Ammon's horn (tissue), 1 donor: ENCODE results near the gene DBH.

ENCODE experiments used
- DNase-seq: peaks from one replicate; pipeline ENCODE4 v3.0.0-alpha.2; 2016; ENCODE audit warnings: low spot score

DBH gene

GRCh38 chr9:133643978-133644760, 8.0 kb downstream of the DBH start:
- DNase-seq = no peak

GRCh38 chr9:133645021-133645765, 9.0 kb downstream of the DBH start:
- no peak for DNase-seq

GRCh38 chr9:133647148-133647547, 11.0 kb downstream of the DBH start:
- DNase-seq = no peak

DNA sequence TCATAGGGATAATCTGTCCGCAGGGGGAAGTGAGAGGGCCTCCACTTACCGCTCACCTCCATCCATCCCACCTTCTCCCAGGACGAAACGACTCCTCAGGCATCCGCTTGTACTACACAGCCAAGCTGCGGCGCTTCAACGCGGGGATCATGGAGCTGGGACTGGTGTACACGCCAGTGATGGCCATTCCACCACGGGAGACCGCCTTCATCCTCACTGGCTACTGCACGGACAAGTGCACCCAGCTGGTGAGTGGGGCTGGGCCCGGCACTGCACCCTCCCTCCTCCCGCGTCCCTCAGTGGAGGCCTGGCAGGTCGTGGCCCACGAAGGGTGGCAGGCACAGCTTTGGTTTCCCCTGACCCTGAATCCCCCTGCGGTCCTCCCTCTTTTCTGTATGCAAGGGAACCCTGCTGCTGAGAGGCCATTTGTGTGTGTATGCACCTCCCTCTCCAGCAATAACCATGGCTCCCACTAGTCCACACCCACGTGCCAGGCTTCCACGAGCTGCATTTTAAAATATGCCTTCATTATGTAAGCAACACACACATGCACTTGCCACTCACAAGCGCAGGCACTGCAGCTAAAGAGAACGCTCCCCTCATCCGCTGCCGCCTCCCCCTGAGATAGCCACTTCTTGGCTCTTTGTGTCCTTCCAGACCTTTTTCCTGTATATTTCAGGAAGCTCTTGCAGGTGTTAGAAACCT, 11.8 kb downstream of the DBH start:
- DNase-seq = peak; percentile 51

DNA sequence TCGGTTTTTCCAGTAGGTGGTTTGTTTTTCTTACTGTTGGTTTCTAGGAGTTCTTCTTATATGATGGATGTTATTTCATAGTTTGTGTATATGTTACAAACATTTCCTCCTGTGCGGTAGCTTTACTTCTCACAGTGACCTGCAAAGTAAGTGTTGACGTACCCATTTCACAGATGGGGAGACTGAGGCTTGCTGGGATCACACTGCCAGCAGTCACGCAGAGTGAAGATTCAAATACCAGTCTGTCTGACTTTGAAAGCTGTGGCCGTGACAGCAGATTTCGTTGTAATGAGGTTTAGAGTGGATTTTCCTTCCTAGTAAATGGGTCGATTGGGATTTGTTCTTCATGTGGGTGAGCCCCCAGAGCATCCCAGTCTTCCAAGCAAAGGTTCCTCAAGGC, 13.0 kb downstream of the DBH start:
- DNase-seq = no peak

GRCh38 chr9:133650026-133650425, 13.9 kb downstream of the DBH start:
- no peak for DNase-seq

DNA sequence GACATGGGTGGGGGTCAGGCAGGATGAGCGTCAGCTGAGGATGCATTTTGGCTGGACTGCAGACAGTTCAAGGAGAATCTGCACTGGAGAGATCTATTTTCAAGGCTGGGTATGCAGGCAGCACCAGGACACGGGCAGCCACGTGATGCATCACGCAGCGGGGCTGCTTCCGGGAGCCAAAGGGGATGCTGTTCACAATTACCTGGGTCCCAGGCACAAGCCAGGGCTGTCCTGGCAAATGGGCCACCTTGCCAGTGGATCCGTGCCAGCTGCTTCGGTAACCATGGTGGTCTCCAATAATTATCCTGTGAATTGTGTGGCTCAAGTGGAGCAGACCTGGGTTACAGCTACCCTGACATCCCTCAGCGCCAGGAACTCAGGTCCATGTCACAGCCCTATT, 17.5 kb downstream of the DBH start:
- no peak for DNase-seq

GRCh38 chr9:133654736-133655657, 18.8 kb downstream of the DBH start:
- no peak for DNase-seq

DNA sequence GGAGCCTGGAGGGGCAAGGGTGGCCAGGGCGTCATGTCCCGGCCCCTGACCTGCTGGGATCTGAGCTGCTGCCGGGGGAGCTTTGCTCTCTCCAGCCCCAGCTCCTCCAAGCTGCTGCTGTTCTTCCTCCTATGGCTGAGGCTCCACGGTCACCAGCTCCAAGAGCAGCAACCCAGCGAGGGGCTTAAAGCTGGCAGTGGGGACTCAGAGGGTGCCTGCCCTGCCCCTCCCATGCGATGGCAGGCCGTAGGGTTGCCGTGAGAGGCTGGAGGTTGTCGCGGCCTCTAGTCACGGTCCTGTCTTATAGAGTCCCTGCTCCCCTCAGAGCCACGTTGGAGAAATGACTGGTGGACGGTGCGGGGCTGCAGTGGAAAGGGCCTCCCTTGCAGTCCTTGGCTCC, 19.5 kb downstream of the DBH start:
- DNase-seq = no peak

GRCh38 chr9:133656211-133657119, 20.3 kb downstream of the DBH start:
- DNase-seq = no peak

GRCh38 chr9:133657120-133657661, 21.0 kb downstream of the DBH start:
- no peak for DNase-seq

GRCh38 chr9:133658442-133659431, 22.6 kb downstream of the DBH start:
- peak; percentile 47 for DNase-seq

- DNase-seq = no peak
These were observed 23.4 kb downstream of the DBH start for GRCh38 chr9:133659516-133659915.

DNA sequence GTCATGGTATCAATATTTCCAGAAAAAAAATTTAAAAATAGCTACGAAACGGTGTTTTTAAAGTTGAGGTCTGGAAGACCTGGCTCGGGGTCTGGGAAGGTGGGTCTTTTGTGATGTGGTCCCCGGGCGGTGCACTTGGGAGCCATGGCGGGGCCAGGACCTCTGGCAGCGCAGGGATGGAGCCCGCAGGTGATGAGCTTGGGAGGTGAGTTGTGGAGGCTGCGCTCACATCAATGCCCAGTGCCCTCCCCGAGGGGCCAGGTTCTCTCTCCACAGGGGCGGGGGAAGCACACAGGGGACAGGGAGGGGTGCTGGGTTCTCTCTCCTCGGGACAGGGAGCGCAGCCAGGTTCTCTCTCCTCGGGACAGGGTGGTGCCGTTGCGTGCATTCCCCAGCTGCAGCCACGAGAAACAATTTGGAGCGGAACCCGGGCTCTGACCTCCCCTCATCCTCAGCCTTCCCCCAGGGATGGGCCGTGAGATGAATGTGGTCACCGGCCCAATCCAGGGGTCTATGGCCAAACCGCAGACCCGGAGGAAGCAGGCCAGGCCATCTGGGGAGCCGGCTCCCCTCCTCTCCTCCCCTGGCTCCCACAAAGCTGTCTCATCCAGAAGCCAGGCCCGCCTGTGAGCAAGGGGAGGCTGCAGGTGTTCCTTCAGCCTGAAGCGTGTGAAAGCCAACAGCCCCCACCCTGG, 25.8 kb downstream of the DBH start:
- no peak for DNase-seq

- no peak for DNase-seq
These were observed 28.2 kb downstream of the DBH start for GRCh38 chr9:133664173-133665050.

- DNase-seq = no peak
These were observed 28.9 kb downstream of the DBH start for GRCh38 chr9:133665096-133665495.

DNA sequence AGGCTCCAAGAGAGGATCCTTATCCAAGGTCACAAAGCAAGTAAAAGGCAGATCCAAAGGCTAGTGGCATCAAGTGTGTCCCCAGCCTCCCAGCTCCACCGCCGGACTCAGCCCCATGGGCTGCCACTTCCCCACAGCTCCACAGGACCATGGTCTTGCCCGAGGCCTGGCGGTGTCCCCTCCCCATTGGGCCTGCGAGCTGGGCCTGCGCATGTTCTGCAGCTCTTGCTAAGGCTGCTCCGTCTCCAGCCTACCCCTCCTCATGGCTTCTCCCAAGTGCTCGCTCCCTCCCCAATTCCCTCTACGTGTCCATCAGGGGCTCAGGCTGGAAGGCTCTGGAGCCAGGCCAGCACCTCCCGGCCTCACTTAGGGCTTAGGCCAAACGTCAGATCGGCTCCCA, 29.4 kb downstream of the DBH start:
- no peak for DNase-seq

- DNase-seq = no peak
These were observed 30.2 kb downstream of the DBH start for GRCh38 chr9:133666387-133666786.
